H1 (cell line): Measurements from ENCODE around the gene ANK2. TPM values are rescaled to one million over a fixed set of nuclear protein-coding genes. Genes with fewer than 3 reads are reported as not detected.

Experiments
- CTCF ChIA-PET: fragments of 300-600 bp; sonication (Branson Sonifier 250); formaldehyde crosslinking; loops from one replicate; lab custom pipeline; 2021; ENCODE audit not compliant: partially characterized antibody; lab: Charles Lee
- POLR2A ChIA-PET: fragments of 300-600 bp; sonication (Branson Sonifier 250); formaldehyde crosslinking; loops from one replicate; lab custom pipeline; 2021; ENCODE audit warnings: inconsistent platforms; ENCODE audit not compliant: partially characterized antibody; lab: Charles Lee
- DNase-seq, 2 experiments: peaks; one replicate each; pipeline versions ENCODE4 v3.0.0 to v3.0.0-alpha.2; 2010 to 2022; ENCODE audit warnings: low spot score in 2 of 2, low read depth in 1 of 2, mixed read lengths in 1 of 2
- FAIRE-seq: peaks from 2 replicates; lab custom pipeline; 2011; peaks lifted over from hg19 to GRCh38; lab: Jason Lieb, UNC
- H2AFZ ChIP-seq: 2 replicates; pipeline ENCODE4 v1.8.1; 2012; ENCODE audit warnings: low read length, inconsistent platforms
- H2AK5ac ChIP-seq: 2 replicates; pipeline ENCODE4 v1.6.1; 2013; ENCODE audit warnings: low read depth, low read length
- H2BK120ac ChIP-seq: replicated peaks from 2 replicates; pipeline ENCODE3; 2013; ENCODE audit warnings: low read depth, low read length, inconsistent platforms
- H2BK12ac ChIP-seq: 2 replicates; pipeline ENCODE4 v1.6.1; 2013; ENCODE audit warnings: low read depth, low read length
- H2BK15ac ChIP-seq: 2 replicates; pipeline ENCODE4 v1.6.1; 2013; ENCODE audit warnings: low read length
- H2BK20ac ChIP-seq: 2 replicates; pipeline ENCODE4 v1.6.1; 2013; ENCODE audit warnings: low read length
- H2BK5ac ChIP-seq: 2 replicates; pipeline ENCODE4 v1.6.1; 2013; ENCODE audit warnings: low read depth, low read length
- H3K14ac ChIP-seq: 2 replicates; pipeline ENCODE4 v1.6.1; 2013; ENCODE audit warnings: inconsistent platforms; ENCODE audit not compliant: insufficient read length
- H3K18ac ChIP-seq: 2 replicates; pipeline ENCODE4 v1.6.1; 2013; ENCODE audit warnings: low read length; ENCODE audit errors: extremely low read depth
- H3K23ac ChIP-seq: 2 replicates; pipeline ENCODE4 v1.6.1; 2013; ENCODE audit warnings: inconsistent platforms; ENCODE audit not compliant: insufficient read length
- H3K23me2 ChIP-seq: 2 replicates; pipeline ENCODE4 v1.6.1; 2013; ENCODE audit warnings: low read depth, low read length
- H3K27ac ChIP-seq: 2 replicates; pipeline ENCODE4 v1.6.1; 2011; ENCODE audit warnings: low read depth, low read length, inconsistent platforms
- H3K27me3 ChIP-seq, 4 experiments: replicated peaks in 1 of 4; 1 replicate in 1 of 4; 2 replicates in 3 of 4; pipeline versions ENCODE4 v1.6.1 to v1.8.1; 2011 to 2013; ENCODE audit warnings: low read length in 3 of 4, mild to moderate bottlenecking in 3 of 4, inconsistent platforms in 2 of 4, mixed read lengths in 2 of 4, moderate library complexity in 1 of 4; ENCODE audit not compliant: control insufficient read depth in 3 of 4, insufficient read depth in 3 of 4; ENCODE audit errors: extremely low read depth in 1 of 4
- H3K36me3 ChIP-seq, 4 experiments: 2 replicates each; pipeline versions ENCODE4 v1.6.1 to v1.8.1; 2011 to 2013; ENCODE audit warnings: mild to moderate bottlenecking in 4 of 4, low read length in 3 of 4, moderate library complexity in 2 of 4, control low read depth in 1 of 4, inconsistent platforms in 1 of 4; ENCODE audit not compliant: insufficient read depth in 4 of 4, control insufficient read depth in 2 of 4
- H3K4ac ChIP-seq: replicated peaks from 2 replicates; pipeline ENCODE3; 2013; ENCODE audit warnings: low read length, low read depth, mixed read lengths, inconsistent platforms; ENCODE audit not compliant: insufficient read length
- H3K4me1 ChIP-seq, 4 experiments: replicated peaks in 1 of 4; 1 replicate in 1 of 4; 2 replicates in 3 of 4; pipeline versions ENCODE4 v1.6.1 to v1.8.1; 2011 to 2013; ENCODE audit warnings: low read length in 3 of 4, inconsistent platforms in 2 of 4, mixed read lengths in 1 of 4; ENCODE audit not compliant: insufficient read depth in 4 of 4, control insufficient read depth in 3 of 4
- H3K4me2 ChIP-seq, 2 experiments: 2 replicates each; pipeline versions ENCODE4 v1.6.1 to v1.8.1; 2011 to 2013; ENCODE audit warnings: low read depth in 2 of 2, low read length in 2 of 2, control low read depth in 1 of 2, inconsistent platforms in 1 of 2, mild to moderate bottlenecking in 1 of 2; ENCODE audit not compliant: insufficient read depth in 1 of 2
- H3K4me3 ChIP-seq, 4 experiments: fragments of 200-600, 300-600 bp in 1 of 4; sonication (generic), shearing (Covaris generic), sonication (Bioruptor Twin) in 1 of 4; 2 replicates each; pipeline versions ENCODE4 v1.5.1 to v1.8.1; 2011 to 2016; ENCODE audit warnings: low read length in 4 of 4, low read depth in 3 of 4, control low read depth in 2 of 4, inconsistent platforms in 2 of 4, mild to moderate bottlenecking in 2 of 4, mixed read lengths in 1 of 4, moderate library complexity in 1 of 4; ENCODE audit not compliant: insufficient read depth in 2 of 4; ENCODE audit errors: extremely low read depth in 1 of 4
- H3K56ac ChIP-seq: replicated peaks from 2 replicates; pipeline ENCODE3; 2013; ENCODE audit warnings: low read depth, mild to moderate bottlenecking, mixed read lengths, low read length, inconsistent platforms; ENCODE audit not compliant: insufficient read length
- H3K79me1 ChIP-seq: 2 replicates; pipeline ENCODE4 v1.6.1; 2013; ENCODE audit warnings: low read depth, low read length, control low read depth
- H3K79me2 ChIP-seq, 2 experiments: 2 replicates each; pipeline versions ENCODE4 v1.6.1 to v1.8.1; 2012 to 2013; ENCODE audit warnings: low read length in 2 of 2, mild to moderate bottlenecking in 2 of 2, inconsistent platforms in 1 of 2; ENCODE audit not compliant: insufficient read depth in 2 of 2, control insufficient read depth in 1 of 2
- H3K9ac ChIP-seq, 4 experiments: replicated peaks in 1 of 4; 1 replicate in 1 of 4; 2 replicates in 3 of 4; pipeline versions ENCODE4 v1.6.1 to v1.8.1; 2011 to 2013; ENCODE audit warnings: low read depth in 3 of 4, low read length in 3 of 4, control low read depth in 2 of 4, mild to moderate bottlenecking in 2 of 4, moderate library complexity in 2 of 4, inconsistent platforms in 1 of 4; ENCODE audit errors: extremely low read depth in 1 of 4
- H3K9me3 ChIP-seq, 2 experiments: 2 replicates each; pipeline versions ENCODE4 v1.6.1 to v1.8.1; 2012 to 2013; ENCODE audit warnings: mild to moderate bottlenecking in 2 of 2, moderate library complexity in 2 of 2, control low read depth in 1 of 2, inconsistent platforms in 1 of 2, low read depth in 1 of 2, low read length in 1 of 2, mixed read lengths in 1 of 2; ENCODE audit not compliant: insufficient read depth in 2 of 2
- H4K20me1 ChIP-seq, 2 experiments: replicated peaks in 1 of 2; 2 replicates each; pipeline versions ENCODE3 to v1.8.1; 2011 to 2013; ENCODE audit warnings: inconsistent platforms in 2 of 2, low read length in 2 of 2, mild to moderate bottlenecking in 1 of 2; ENCODE audit not compliant: insufficient read depth in 2 of 2, control insufficient read depth in 1 of 2
- H4K5ac ChIP-seq: 2 replicates; pipeline ENCODE4 v1.6.1; 2013; ENCODE audit warnings: low read length, low read depth, mixed read lengths, inconsistent platforms; ENCODE audit not compliant: insufficient read length
- H4K8ac ChIP-seq: 2 replicates; pipeline ENCODE4 v1.8.0; 2013; ENCODE audit warnings: mild to moderate bottlenecking, moderate library complexity, low read length, inconsistent platforms; ENCODE audit not compliant: insufficient read depth; ENCODE audit errors: extremely low read depth
- H4K91ac ChIP-seq: replicated peaks from 2 replicates; pipeline ENCODE3; 2013; ENCODE audit warnings: low read length, mixed read lengths, inconsistent platforms; ENCODE audit not compliant: insufficient read length
- JUND ChIP-seq: IDR thresholded peaks from 2 replicates; pipeline ENCODE4 v1.6.1; 2011; ENCODE audit warnings: mild to moderate bottlenecking, improper control_type of control experiment, low read length
- WGBS, 2 experiments: shearing (Covaris generic) in 1 of 2; methylation state at CpG; one replicate each; pipeline versions ENCODE4 v1.1.6 to v1.1.7; 2013 to 2015; ENCODE audit warnings: low lambda C conversion rate in 2 of 2, mixed read lengths in 2 of 2, inconsistent platforms in 1 of 2, low coverage in 1 of 2, missing lambda C conversion rate in 1 of 2; ENCODE audit not compliant: insufficient replicate concordance in 2 of 2, insufficient coverage in 1 of 2, insufficient read length in 1 of 2; ENCODE audit errors: extremely low coverage in 1 of 2, missing lambda C conversion rate in 1 of 2; 5-methylcytosine and 5-hydroxymethylcytosine counted together
- polyA plus RNA-seq, 7 experiments: library from polyadenylated mRNA; depleted of rRNA in 3 of 7; stranded (reverse) in 5 of 7; unstranded in 2 of 7; fragments of >200 nt in 5 of 7; fragments of 200-250 nt in 2 of 7; gene quantifications; 1 replicate in 5 of 7; 2 replicates in 1 of 7; 4 replicates in 1 of 7; pipeline versions ENCODE4 v1.2.1 to v1.2.3, GENCODE V29; 2011 to 2013; ENCODE audit warnings: missing spikeins in 2 of 7, mixed read lengths in 2 of 7
- total RNA-seq: library from RNA; stranded (reverse); fragmentation: NEBNext Ultra II Directional; extraction: Animal tissue kit (Norgen Biotek cat#: 25700); gene quantifications from 2 replicates; pipeline ENCODE4 v1.2.1, GENCODE V29; 2021

ANK2 gene
- total and polyA plus RNA-seq, 2 of the 8 experiments (the other 6 are each of a cell fraction or from before 2014, with no cell fraction given) = 14.2 to 35.1 TPM

GRCh38 chr4:113071805-113072204, 22.4 kb downstream of the ANK2 start:
- ChIA-PET CTCF (no interaction called here), POLR2A (interaction anchor here (0.9 kb wide), 1 partner anchor 26 kb away, joined by 3 read pairs; no protein-coding TSS in a partner anchor)
- Histone ChIP-seq H3K4me1 (peaks cover 0 to under 1% (median under 1%) of the 10 kb centered on the region in 4 experiments; a peak in 1 of 7 replicates), H2BK20ac (no peak overlapping the region), H3K4me3 (no peak overlapping the region), H3K23me2 (no peaks in the 10 kb centered on the region), H3K9ac (no peak overlapping the region), H2AFZ (no peak overlapping the region), H4K91ac (no peak overlapping the region), H3K9me3 (no peaks in the 10 kb centered on the region), H3K4ac (no peak overlapping the region), H2BK5ac (no peak overlapping the region), H2AK5ac (no peak overlapping the region), H3K23ac (no peak overlapping the region), H2BK120ac (no peak overlapping the region), H2BK12ac (no peak overlapping the region), H4K5ac (no peak overlapping the region), H3K27ac (no peak overlapping the region), H3K56ac (no peak overlapping the region), H3K79me1 (no peaks in the 10 kb centered on the region), H4K8ac (no peak overlapping the region), H4K20me1 (no peaks in the 10 kb centered on the region), H3K4me2 (no peak overlapping the region), H3K27me3 (peaks cover 0 to 1% (median 0%) of the 10 kb centered on the region in 4 experiments; a peak in 1 of 7 replicates), H2BK15ac (no peak overlapping the region), H3K79me2 (no peaks in the 10 kb centered on the region), H3K14ac (no peak overlapping the region), H3K18ac (no peak overlapping the region), H3K36me3 (no peaks in the 10 kb centered on the region)
- FAIRE-seq (no peak), DNase-seq (no peak)
- 87% methylated on average over 2 of the region's 2 CpGs; no CpG with 5 or more reads in 1 of the 2 experiments for WGBS, 2 experiments
- TF ChIP-seq JUND = no peak
